GM19468 (cell line): ENCODE measurements around the gene FUT1.
A peak's percentile ranks its signal among the peaks of the same experiment; 100 is the strongest.

Experiments
- ATAC-seq: cut with Tn5 transposase; IDR thresholded peaks from one replicate; pipeline ENCODE4 v1.9.1; 2021; ENCODE audit warnings: mild to moderate bottlenecking, moderate library complexity, moderate number of reproducible peaks; ENCODE audit not compliant: unreplicated experiment; ENCODE audit errors: extremely low read depth

The FUT1 gene

GRCh38 chr19:48742096-48742495 lies 10.3 kb downstream of the FUT1 start:
- no peak for ATAC-seq

- ATAC-seq: no peak
These were observed 11.1 kb downstream of the FUT1 start for GRCh38 chr19:48741129-48741999.

DNA sequence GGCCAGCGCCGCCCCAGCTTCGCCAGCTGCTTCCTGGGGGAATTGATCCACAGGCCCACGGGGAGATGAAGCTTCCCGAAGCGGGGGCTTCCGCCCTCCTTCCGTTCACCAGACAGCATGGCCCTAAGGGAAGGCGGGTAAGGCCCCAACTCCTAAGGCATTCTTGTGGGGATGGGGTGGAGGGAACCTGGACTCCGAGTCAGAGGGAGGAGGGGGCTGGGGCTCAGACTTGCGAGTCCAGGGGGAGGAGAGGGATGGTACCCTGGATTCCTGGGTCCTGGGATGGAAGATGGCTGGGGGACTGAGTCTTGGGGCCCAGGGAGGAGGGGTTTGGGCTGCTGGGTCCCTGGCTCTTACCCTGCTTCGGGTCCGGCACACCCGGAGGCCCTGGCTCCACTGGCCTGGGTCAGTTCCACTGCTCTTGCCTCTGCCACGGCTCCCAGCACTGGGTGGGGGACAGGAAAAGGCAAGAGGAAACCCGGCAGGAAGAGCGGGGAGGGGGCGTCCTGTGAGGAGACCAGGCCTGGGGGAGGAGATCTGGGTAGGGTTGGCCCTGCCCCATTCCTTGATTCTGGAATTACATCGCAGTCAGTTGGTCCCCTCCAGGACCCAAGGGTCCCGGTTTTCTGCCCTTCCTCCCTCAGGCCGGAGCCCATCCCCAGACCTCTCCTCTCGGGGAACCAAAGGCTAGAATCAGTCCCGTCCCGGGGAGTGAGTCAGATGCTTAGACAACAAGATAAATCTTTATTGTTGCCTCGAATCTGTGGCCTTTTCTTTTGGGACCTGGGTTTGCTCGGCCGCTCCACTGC lies 12.1 kb downstream of the FUT1 start, which contains the start of gene RASIP1:
Gene RASIP1, minus strand, starts transcription at position 447 of the 809 bp plus-strand sequence. Its CDS starts 328 bp downstream, at position 119.
- no peak for ATAC-seq

DNA sequence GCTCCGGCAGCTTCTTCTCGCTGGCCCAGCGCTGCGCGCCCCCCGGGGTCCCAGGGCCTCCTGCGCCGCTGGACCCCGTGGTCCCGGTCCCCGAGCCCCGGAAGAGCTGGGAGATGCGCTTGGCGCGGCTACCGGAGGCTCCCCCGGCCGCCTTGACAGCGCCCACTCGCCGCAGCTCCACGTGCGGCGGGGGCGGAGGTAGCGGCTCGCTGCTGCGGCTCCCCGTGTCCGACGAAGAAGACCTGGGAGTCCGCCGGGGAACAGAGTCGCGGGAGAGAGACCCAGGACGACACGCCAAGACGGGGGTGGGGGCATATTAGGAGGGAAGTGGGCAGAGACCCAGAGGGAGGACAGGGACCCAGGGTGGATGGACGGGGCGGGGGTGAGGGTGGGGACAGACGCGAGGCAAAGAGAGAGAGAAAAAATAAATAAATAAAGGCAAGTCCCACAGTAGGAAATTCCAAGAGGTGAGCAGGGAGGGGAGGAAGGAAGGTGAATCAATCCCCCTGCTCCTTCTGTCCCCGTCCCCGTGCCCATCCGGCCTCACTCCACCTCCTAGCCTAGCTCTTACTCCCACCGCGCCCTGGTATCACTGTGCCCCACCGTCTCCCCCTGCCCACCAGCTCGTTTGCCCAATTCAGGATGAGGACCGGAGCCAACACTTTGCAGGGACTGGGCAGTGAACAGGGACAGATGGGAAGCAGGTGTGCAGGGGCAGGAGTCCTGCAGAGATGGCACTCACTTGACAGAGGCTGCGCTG lies 12.9 kb downstream of the FUT1 start:
- ATAC-seq: no peak

GRCh38 chr19:48738557-48739403 lies 13.7 kb downstream of the FUT1 start:
- peak; percentile 19 for ATAC-seq

DNA sequence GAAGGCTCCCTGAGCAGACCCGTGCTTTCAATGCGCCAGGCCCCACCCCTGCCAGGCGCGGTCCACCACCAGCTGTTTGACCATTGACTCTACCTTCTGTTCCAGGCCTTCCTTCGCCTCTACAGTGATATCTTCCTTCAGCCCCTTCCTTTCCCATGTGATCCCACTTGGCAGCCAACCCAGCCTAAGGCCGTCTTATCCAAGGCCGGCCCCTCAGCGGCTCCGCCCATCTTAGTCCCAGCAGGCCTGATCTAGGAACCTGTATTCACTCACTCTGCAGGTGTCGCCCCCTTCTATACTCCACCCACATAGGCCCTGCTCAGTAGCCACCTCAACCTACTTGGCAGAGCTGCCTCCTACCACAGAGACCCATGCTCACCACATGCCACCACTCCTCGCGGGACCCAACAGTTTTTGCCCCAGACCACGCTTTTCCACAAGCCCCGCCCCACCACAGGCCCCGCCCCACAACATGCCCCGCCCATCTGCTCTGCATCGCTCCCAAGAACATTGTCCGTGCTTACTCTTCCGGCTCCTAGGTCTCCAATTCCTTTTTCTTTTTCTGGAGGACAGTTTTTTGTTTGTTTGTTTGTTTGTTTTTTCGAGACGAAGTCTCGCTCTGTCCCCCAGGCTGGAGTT lies 15.0 kb downstream of the FUT1 start:
- no peak for ATAC-seq

- ATAC-seq: no peak
These were observed 17.3 kb downstream of the FUT1 start for GRCh38 chr19:48735031-48735615.

DNA sequence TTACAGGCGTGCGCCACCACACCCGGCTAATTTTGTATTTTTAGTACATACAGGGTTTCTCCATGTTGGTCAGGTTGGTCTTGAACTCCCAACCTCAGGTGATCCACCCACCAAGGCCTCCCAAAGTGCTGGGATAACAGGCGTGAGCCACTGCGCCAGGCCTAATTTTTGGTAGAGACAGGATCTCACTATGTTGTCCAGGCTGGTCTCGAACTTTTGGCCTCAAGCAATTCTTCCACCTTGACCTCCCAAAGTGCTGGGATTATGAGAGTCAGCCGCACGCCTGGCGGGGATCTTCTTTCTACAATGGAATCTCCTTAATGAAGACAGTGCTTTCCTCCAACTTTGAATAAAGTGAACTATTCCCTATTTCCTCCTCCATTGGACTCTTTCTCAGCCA lies 17.8 kb downstream of the FUT1 start:
- no peak for ATAC-seq

- ATAC-seq: no peak
These were observed 21.0 kb downstream of the FUT1 start for GRCh38 chr19:48731452-48731851.

DNA sequence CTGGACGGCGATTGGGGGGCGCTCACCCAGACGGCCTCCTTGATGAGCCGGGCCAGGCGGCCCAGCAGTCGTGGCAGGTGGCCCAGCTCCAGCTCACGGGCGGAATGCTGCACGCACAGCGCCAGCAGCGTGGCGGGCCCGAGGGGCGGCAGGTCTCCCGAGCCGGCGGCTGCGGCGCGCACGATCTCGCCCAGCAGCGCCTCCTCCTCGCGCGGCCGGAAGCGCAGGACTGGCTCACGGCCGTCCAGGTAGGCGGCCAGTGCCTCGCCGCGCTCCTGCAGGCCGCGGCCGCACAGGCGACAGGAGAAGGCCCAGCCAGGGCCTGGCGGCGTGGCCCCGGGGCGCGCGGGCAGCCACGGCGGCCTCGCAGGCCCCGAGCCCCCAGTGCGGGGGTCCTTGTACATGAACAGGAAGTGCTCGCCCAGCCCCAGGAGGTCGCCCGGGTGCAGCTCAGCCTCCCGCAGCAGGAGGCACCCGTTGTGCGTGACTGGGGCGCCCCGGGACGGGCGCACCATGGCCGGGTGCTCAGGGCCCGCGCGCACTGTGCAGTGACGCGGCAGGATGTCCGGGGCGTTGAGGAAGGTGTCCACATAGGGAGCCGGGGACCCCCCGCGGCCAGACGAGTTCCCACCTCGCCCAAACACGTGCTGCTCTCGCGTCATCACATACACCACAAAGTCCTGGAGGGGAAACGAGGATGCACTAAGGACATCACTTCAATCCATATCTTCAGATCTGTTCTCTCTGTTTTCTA lies 23.4 kb downstream of the FUT1 start:
- ATAC-seq: no peak

DNA sequence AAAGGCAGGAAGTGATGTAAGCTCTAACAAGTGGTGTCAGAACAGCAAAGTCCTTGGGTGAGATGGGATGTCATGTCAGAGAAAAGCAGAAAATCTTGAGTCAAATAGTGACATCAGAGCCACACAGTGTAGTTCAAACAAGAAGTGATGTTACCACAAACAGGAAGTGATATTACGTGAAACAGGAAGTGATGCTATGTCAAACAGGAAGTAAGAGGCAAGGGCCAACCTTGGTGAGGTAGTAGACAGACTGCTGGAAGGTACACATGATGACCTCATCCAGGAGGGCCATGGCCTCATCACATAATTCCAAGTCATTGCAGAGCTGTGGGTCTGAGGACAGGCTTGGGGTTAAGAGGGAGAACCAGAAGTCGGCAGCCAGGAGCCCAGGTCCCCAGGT lies 25.9 kb downstream of the FUT1 start:
- ATAC-seq: no peak

DNA sequence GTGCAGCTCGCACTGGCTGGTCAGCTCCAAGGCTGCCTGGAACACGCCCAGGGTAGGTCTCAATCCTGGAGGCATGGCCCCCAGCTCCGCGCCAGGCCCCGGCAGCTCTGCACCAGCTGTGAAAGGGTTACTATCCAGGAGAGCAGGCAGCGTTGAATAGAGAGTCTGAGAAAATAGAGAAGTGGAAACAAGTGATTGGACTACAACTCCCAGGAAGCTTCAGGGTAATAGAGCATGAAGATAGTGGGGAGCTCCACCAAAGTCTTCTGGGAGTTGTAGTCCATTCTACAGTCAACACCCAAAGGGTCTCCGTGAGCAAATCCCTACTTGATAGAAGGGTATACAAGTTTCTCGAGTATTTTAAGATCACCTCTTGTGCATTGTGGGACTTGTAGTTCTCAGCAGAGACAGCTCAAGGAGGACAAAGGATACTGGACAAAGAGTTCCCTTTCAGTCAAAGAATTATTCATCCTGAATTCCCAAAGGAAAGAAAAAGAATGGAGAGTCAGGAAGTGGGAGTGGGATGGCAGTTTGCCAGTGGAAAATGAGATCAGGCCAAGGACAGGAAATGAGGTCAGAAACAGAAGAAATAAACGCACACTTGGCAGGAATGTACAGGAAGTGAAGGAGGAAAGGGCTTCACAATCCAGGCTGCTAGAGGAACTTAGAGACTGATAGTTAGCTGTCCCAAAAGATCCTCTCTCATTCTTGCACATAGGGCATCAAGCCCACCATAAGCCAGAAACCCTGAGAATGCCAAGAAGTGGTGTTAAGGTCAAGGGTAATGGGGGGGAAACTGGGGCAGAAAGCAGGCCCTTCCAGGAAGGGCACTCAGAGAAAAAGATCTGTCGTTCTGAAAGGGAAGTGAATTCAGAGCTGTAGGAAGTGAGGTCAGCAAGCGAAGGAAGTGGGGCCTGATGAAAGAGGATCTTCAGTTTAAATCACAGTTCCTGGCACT lies 27.4 kb downstream of the FUT1 start:
- no peak for ATAC-seq

- ATAC-seq: no peak
These were observed 30.2 kb downstream of the FUT1 start for GRCh38 chr19:48722196-48722708.

GRCh38 chr19:48720613-48721296 lies 31.7 kb downstream of the FUT1 start:
- peak; percentile 81 for ATAC-seq

DNA sequence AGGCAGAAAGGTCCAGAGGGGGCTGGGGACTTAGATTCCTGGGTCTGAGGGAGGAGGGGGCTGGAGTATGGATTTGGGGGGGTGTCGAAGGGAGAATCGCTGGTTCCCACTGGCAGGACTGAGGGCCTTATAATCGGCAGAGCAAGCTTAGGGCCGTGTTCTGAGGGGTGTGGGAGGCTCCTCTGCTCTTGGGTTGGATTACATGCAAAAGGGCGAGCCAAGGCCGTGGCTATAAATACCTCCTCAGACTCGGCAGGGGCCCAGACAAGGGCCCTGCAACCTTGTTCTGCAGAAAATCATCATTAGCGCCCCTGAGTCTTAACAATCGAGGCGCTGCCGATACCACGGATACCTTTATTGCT lies 32.2 kb downstream of the FUT1 start:
- no peak for ATAC-seq
